Fibroblast of lung (primary cell): ENCODE measurements around the gene NRM. TPM values are rescaled to one million over a fixed set of nuclear protein-coding genes. Genes with fewer than 3 reads are reported as not detected.

Experiments
- DNase-seq, 2 donors: peaks; one replicate each; pipeline versions ENCODE4 v3.0.0 to v3.0.0-alpha.2; 2010; ENCODE audit warnings: low read depth in 2 of 2
- H2AFZ ChIP-seq: 2 replicates; pipeline ENCODE4 v1.5.1; 2012; ENCODE audit warnings: low read length, control low read depth, inconsistent platforms
- H3K27ac ChIP-seq: 2 replicates; pipeline ENCODE4 v1.5.1; 2011; ENCODE audit warnings: low read length, control low read depth; ENCODE audit not compliant: insufficient read depth
- H3K27me3 ChIP-seq: 2 replicates; pipeline ENCODE4 v1.5.1; 2011; ENCODE audit warnings: mild to moderate bottlenecking, low read length; ENCODE audit not compliant: control insufficient read depth, insufficient read depth
- H3K36me3 ChIP-seq: 2 replicates; pipeline ENCODE4 v1.5.1; 2011; ENCODE audit warnings: low read length; ENCODE audit not compliant: control insufficient read depth, insufficient read depth
- H3K4me1 ChIP-seq: 2 replicates; pipeline ENCODE4 v1.5.1; 2011; ENCODE audit warnings: low read length; ENCODE audit not compliant: control insufficient read depth, insufficient read depth; ENCODE audit errors: extremely low read depth
- H3K4me2 ChIP-seq: 2 replicates; pipeline ENCODE4 v1.5.1; 2011; ENCODE audit warnings: low read length, control low read depth; ENCODE audit not compliant: insufficient read depth; ENCODE audit errors: extremely low read depth
- H3K4me3 ChIP-seq, 4 experiments: fragments of 200-600 bp in 1 of 4; sonication (generic) in 1 of 4; replicated peaks in 1 of 4; 2 replicates each; pipeline ENCODE4 v1.5.1; 2011 to 2016; ENCODE audit warnings: low read length in 4 of 4, low read depth in 3 of 4, mild to moderate bottlenecking in 3 of 4, control low read depth in 2 of 4, inconsistent platforms in 1 of 4, mixed read lengths in 1 of 4; ENCODE audit not compliant: insufficient read depth in 1 of 4; ENCODE audit errors: control extremely low read depth in 1 of 4
- H3K79me2 ChIP-seq: 2 replicates; pipeline ENCODE4 v1.5.1; 2012; ENCODE audit warnings: mild to moderate bottlenecking, low read length, inconsistent platforms; ENCODE audit not compliant: control insufficient read depth, insufficient read depth
- H3K9ac ChIP-seq: 2 replicates; pipeline ENCODE4 v1.5.1; 2011; ENCODE audit warnings: mild to moderate bottlenecking, low read length, control low read depth; ENCODE audit not compliant: insufficient read depth
- H3K9me3 ChIP-seq: 2 replicates; pipeline ENCODE4 v1.5.1; 2012; ENCODE audit warnings: low read depth, low read length; ENCODE audit not compliant: control insufficient read depth, insufficient read depth
- H4K20me1 ChIP-seq: 2 replicates; pipeline ENCODE4 v1.5.1; 2011; ENCODE audit warnings: low read length; ENCODE audit not compliant: control insufficient read depth, insufficient read depth; ENCODE audit errors: extremely low read depth
- CTCF ChIP-seq, 2 donors: IDR thresholded peaks in 1 of 2; conservative IDR thresholded peaks in 1 of 2; 1 replicate in 1 of 2; 2 replicates in 1 of 2; pipeline ENCODE4 v1.5.1; 2011 to 2012; ENCODE audit warnings: low read length in 2 of 2, control low read depth in 1 of 2, inconsistent platforms in 1 of 2, low read depth in 1 of 2, mild to moderate bottlenecking in 1 of 2
- EZH2 ChIP-seq: IDR thresholded peaks from 2 replicates; pipeline ENCODE4 v1.5.1; 2012; ENCODE audit warnings: low read length, control low read depth, mild to moderate bottlenecking; ENCODE audit errors: missing control alignments
- polyA plus RNA-seq, 2 donors: library from polyadenylated mRNA; depleted of rRNA in 1 of 2; stranded (reverse) in 1 of 2; unstranded in 1 of 2; fragments of >200 nt; gene quantifications; 2 replicates each; pipeline ENCODE4 v1.2.1, GENCODE V29; 2011 to 2012; ENCODE audit warnings: missing spikeins in 1 of 2
- total RNA-seq: library from RNA; depleted of rRNA; stranded (reverse); fragments of >200 nt; gene quantifications from 2 replicates; pipeline ENCODE4 v1.2.1, GENCODE V29; 2014

Gene NRM
- total and polyA plus RNA-seq, 2 donors (not counting 1 experiment from before 2014, with no cell fraction given): 2.5 to 18.3 TPM

DNA sequence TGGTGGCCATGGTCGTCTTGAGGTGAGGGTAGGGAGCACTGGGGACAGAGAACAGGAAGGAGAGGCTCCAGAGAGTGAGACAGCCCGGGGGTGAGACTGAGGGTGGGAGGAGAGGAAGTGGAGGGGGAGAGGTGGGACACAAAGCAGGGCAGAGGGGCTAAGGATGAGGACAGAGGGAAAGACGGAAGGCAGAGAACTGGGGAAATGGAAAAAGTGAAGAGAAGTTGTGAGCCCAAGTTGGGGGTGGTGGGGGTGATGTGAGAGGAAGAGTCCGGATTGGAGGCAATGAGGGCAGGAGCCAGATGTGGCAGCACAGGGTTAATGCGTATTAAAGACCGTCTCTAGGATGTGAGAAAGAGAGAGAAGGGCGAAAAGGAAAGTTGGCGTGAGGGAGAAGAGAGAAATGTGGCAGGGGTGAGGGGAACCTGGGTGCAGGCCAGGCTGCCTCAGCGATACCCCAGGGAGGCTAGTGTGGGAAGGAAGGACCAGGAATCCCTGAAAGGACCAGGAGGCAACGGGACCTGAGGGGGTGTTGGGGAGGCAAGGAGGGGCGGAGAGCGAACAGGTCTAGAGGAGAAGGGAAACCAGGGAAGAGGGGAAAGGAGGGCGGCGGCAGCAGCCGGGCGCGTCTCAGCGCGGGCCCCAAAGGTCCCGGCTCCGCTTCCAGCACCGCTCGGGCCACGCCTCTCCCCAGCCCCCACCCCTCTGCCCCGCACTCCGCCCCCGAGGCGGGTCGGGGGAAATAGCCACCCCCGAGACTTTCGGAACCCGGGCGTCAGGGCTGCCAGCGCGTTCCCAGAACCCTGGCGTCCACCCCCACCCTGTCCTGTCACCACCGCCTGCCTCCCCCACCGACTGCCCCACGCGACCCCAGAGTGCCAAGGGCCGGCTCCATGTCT is 4.5 kb downstream of the NRM start, which contains the start of gene PPP1R18:
PPP1R18 (minus strand) TSS at position 637 of the 899 bp plus-strand sequence; CDS start at position 10, 627 bp downstream.
- no peaks in the 10 kb centered on the region for H4K20me1 ChIP-seq
- DNase-seq: peak in 1 of 2 donors; percentile 66
- TF ChIP-seq EZH2 (no peak), CTCF (conservative IDR thresholded peaks at IDR 0.05 in 1 of 2, IDR thresholded peaks at IDR 0.05 in 1 of 2; ENCODE audit: low read depth in 1 of 2, low read length in 2 of 2) (no peak)
- H3K9ac ChIP-seq: peak within 1 kb of the TSS; percentile 97
- peak within 1 kb of the TSS; percentile 80 to 95 (median 92) for H3K4me3 ChIP-seq
- H3K36me3 ChIP-seq: peaks cover 10% of the 10 kb centered on the region
- peaks cover 24% of the 10 kb centered on the region for H3K4me1 ChIP-seq
- H3K79me2 ChIP-seq: peaks cover 83% of the 10 kb centered on the region
- H2AFZ ChIP-seq: no peak within 1 kb of the TSS
- no peaks in the 10 kb centered on the region for H3K27me3 ChIP-seq
- peak within 1 kb of the TSS; percentile 100 for H3K4me2 ChIP-seq
- H3K9me3 ChIP-seq: no peaks in the 10 kb centered on the region
- H3K27ac ChIP-seq: peak within 1 kb of the TSS; percentile 99

GRCh38 chr6:30685157-30686008 is 5.4 kb downstream of the NRM start:
- H3K9ac ChIP-seq: peak overlapping the region; percentile 63
- peaks cover 26% of the 10 kb centered on the region for H3K4me1 ChIP-seq
- TF ChIP-seq CTCF (conservative IDR thresholded peaks at IDR 0.05 in 1 of 2, IDR thresholded peaks at IDR 0.05 in 1 of 2; ENCODE audit: low read depth in 1 of 2, low read length in 2 of 2) (peak in 1 of 2 donors; percentile 39), EZH2 (no peak)
- H2AFZ ChIP-seq: no peak overlapping the region
- H3K27me3 ChIP-seq: no peaks in the 10 kb centered on the region
- H3K4me2 ChIP-seq: peak overlapping the region; percentile 98
- DNase-seq: peak in 1 of 2 donors; percentile 34
- H3K27ac ChIP-seq: peak overlapping the region; percentile 99
- H3K79me2 ChIP-seq: peaks cover 92% of the 10 kb centered on the region
- no peaks in the 10 kb centered on the region for H4K20me1 ChIP-seq
- peak overlapping the region; percentile 80 to 95 (median 92) for H3K4me3 ChIP-seq
- H3K36me3 ChIP-seq: peaks cover 10% of the 10 kb centered on the region
- H3K9me3 ChIP-seq: no peaks in the 10 kb centered on the region
